Neutrophil (primary cell): ENCODE data around the gene VWA8.

ENCODE experiments used
- H3K27ac ChIP-seq: fragments of 200-600 bp; sonication (generic); 2 replicates; pipeline ENCODE4 v1.5.1; 2016; ENCODE audit warnings: mild to moderate bottlenecking, moderate library complexity
- H3K27me3 ChIP-seq: fragments of 200-600 bp; sonication (generic); 2 replicates; pipeline ENCODE4 v1.6.0; 2016; ENCODE audit warnings: mild to moderate bottlenecking
- H3K36me3 ChIP-seq: fragments of 200-600 bp; sonication (generic); 2 replicates; pipeline ENCODE4 v1.5.1; 2017
- H3K4me1 ChIP-seq, 2 experiments: fragments of 200-600 bp in 1 of 2; sonication (generic) in 1 of 2; 1 replicate in 1 of 2; 2 replicates in 1 of 2; pipeline versions ENCODE4 v1.5.1 to v1.6.1; 2013 to 2016; ENCODE audit warnings: low read depth in 1 of 2, low read length in 1 of 2, mild to moderate bottlenecking in 1 of 2, moderate library complexity in 1 of 2; ENCODE audit not compliant: control insufficient read depth in 1 of 2, insufficient read depth in 1 of 2
- H3K4me3 ChIP-seq, 2 experiments: fragments of 200-600 bp in 1 of 2; sonication (generic) in 1 of 2; 1 replicate in 1 of 2; 2 replicates in 1 of 2; pipeline ENCODE4 v1.5.1; 2013 to 2016; ENCODE audit warnings: low read depth in 1 of 2, low read length in 1 of 2, mild to moderate bottlenecking in 1 of 2, moderate library complexity in 1 of 2
- H3K9me3 ChIP-seq: fragments of 200-600 bp; sonication (generic); 2 replicates; pipeline ENCODE4 v1.5.1; 2016
- CTCF ChIP-seq: fragments of 200-600 bp; sonication (generic); IDR thresholded peaks from 2 replicates; pipeline ENCODE4 v1.5.1; 2016; ENCODE audit warnings: antibody characterized with exemption

The VWA8 gene

GRCh38 chr13:41944229-41944628 lies 16.7 kb downstream of the VWA8 start:
- no peak overlapping the region for H3K4me3 ChIP-seq
- H3K36me3 ChIP-seq: no peaks in the 10 kb centered on the region
- H3K27ac ChIP-seq: no peak overlapping the region
- H3K9me3 ChIP-seq: no peaks in the 10 kb centered on the region
- H3K4me1 ChIP-seq: no peaks in the 10 kb centered on the region
- no peaks in the 10 kb centered on the region for H3K27me3 ChIP-seq
- no peak for TF ChIP-seq CTCF

DNA sequence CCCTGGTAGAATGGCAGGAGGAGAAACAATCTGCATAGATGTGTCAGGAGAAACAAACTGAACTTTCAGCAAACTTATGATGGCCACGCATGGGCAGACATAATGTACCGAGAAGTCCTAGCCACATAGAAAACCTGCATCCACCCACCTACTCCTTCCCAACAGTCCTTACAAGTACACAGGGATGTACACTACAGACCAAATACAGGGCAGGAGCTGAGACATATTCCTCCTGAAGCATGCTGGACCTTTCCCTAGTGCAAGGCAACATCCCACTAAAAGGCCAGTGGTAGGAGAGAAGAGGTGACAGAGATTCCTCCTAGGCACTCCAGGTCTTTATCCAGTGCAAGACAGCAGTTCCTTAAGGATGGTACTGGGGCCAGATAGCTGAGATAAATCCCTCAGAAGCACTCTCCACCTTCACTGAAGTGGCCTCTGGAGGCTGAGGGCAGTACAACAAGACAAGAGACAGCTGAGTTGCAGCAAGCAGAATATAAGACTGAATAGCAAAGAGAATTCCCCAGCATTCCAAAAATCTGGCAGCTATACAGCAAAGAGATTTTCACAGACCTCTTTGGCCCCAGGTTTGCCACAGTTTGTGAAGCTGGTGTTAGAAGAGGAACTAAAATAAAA lies 18.3 kb downstream of the VWA8 start:
- Histone ChIP-seq H3K4me1 (no peaks in the 10 kb centered on the region), H3K27me3 (no peaks in the 10 kb centered on the region), H3K4me3 (no peak overlapping the region), H3K27ac (no peak overlapping the region), H3K36me3 (no peaks in the 10 kb centered on the region), H3K9me3 (no peaks in the 10 kb centered on the region)
- no peak for TF ChIP-seq CTCF

- TF ChIP-seq CTCF: no peak
- Histone ChIP-seq H3K27ac (no peak overlapping the region), H3K27me3 (no peaks in the 10 kb centered on the region), H3K36me3 (no peaks in the 10 kb centered on the region), H3K4me1 (no peaks in the 10 kb centered on the region), H3K4me3 (no peak overlapping the region), H3K9me3 (no peaks in the 10 kb centered on the region)
Measured at GRCh38 chr13:41941174-41941573, 19.7 kb downstream of the VWA8 start.

GRCh38 chr13:41939398-41939797 lies 21.5 kb downstream of the VWA8 start:
- H3K9me3 ChIP-seq: no peaks in the 10 kb centered on the region
- no peak for TF ChIP-seq CTCF
- no peaks in the 10 kb centered on the region for H3K27me3 ChIP-seq
- H3K36me3 ChIP-seq: no peaks in the 10 kb centered on the region
- H3K4me3 ChIP-seq: no peak overlapping the region
- no peaks in the 10 kb centered on the region for H3K4me1 ChIP-seq
- no peak overlapping the region for H3K27ac ChIP-seq

- Histone ChIP-seq H3K4me1 (no peaks in the 10 kb centered on the region), H3K9me3 (no peaks in the 10 kb centered on the region), H3K36me3 (no peaks in the 10 kb centered on the region), H3K27me3 (no peaks in the 10 kb centered on the region), H3K27ac (no peak overlapping the region), H3K4me3 (no peak overlapping the region)
- TF ChIP-seq CTCF: no peak
Measured at GRCh38 chr13:41938918-41939317, 22.0 kb downstream of the VWA8 start.

DNA sequence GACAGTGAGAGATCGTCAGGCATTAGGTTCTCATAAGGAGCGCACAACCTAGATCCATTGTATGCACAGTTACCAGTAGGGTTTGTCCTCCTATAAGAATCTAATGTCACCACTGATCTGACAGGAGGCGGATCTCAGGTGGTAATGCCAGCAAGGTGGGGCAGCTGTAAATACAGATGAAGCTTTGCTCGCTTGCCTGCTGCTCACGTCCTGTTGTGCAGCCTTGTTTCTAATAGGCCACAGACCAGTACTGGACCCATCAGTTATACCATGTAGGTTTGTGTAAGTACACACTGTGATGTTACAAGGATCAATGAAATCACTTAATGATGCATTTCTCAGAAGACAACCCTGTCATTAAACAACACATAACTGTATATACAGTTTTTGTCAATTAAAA lies 23.5 kb downstream of the VWA8 start:
- Histone ChIP-seq H3K27me3 (no peaks in the 10 kb centered on the region), H3K27ac (no peak overlapping the region), H3K36me3 (no peaks in the 10 kb centered on the region), H3K4me1 (no peaks in the 10 kb centered on the region), H3K4me3 (no peak overlapping the region), H3K9me3 (no peaks in the 10 kb centered on the region)
- no peak for TF ChIP-seq CTCF
